Esophagus mucosa (tissue), 1 donor: Measurements from ENCODE around the gene ADI1. TPM values are rescaled to one million over a fixed set of nuclear protein-coding genes. Genes with fewer than 3 reads are reported as not detected.

Experiments used
- ATAC-seq: fragments of 200-7000 bp; cut with Tn5 transposase; one replicate; pipeline ENCODE4 v1.9.1; 2020
- total RNA-seq: library from RNA; stranded (reverse); gene quantifications from one replicate; pipeline ENCODE4 v1.2.4, GENCODE V29; 2023
- donor health status: DM: yes; HTN: yes; CAD: no.

ADI1 gene
- total RNA-seq, 1 donor from 2014 or later, result 40.8 TPM

- ATAC-seq, result peak; percentile 45
Measured at GRCh38 chr2:3480352-3481010, 38.9 kb downstream of the ADI1 start.

- ATAC-seq, result no peak
Measured at GRCh38 chr2:3479430-3480320, 39.7 kb downstream of the ADI1 start.

- ATAC-seq, result no peak
Measured at GRCh38 chr2:3478846-3479385, 40.4 kb downstream of the ADI1 start.

GRCh38 chr2:3476985-3477327 is 42.4 kb downstream of the ADI1 start:
- ATAC-seq, result no peak

GRCh38 chr2:3476321-3476984 is 42.9 kb downstream of the ADI1 start:
- no peak for ATAC-seq

GRCh38 chr2:3475771-3476170 is 43.6 kb downstream of the ADI1 start:
- no peak for ATAC-seq

GRCh38 chr2:3472966-3473365 is 46.4 kb downstream of the ADI1 start:
- ATAC-seq, result no peak

GRCh38 chr2:3472296-3472695 is 47.0 kb downstream of the ADI1 start:
- ATAC-seq, result no peak

GRCh38 chr2:3470856-3471737 is 48.2 kb downstream of the ADI1 start:
- no peak for ATAC-seq

- no peak for ATAC-seq
Measured at GRCh38 chr2:3470166-3470651, 49.1 kb downstream of the ADI1 start.

GRCh38 chr2:3469486-3469885 is 49.8 kb downstream of the ADI1 start:
- ATAC-seq, result no peak

- ATAC-seq, result no peak
Measured at GRCh38 chr2:3468296-3468988, 50.9 kb downstream of the ADI1 start.

GRCh38 chr2:3467654-3468053 is 51.7 kb downstream of the ADI1 start:
- no peak for ATAC-seq

GRCh38 chr2:3466966-3467365 is 52.4 kb downstream of the ADI1 start:
- no peak for ATAC-seq

GRCh38 chr2:3466482-3466863 is 52.9 kb downstream of the ADI1 start:
- ATAC-seq, result no peak

GRCh38 chr2:3465844-3466481 is 53.4 kb downstream of the ADI1 start:
- ATAC-seq, result no peak

- ATAC-seq, result no peak
Measured at GRCh38 chr2:3465328-3465727, 54.0 kb downstream of the ADI1 start.

- no peak for ATAC-seq
Measured at GRCh38 chr2:3464401-3465005, 54.8 kb downstream of the ADI1 start.

- no peak for ATAC-seq
Measured at GRCh38 chr2:3463944-3464343, 55.4 kb downstream of the ADI1 start.

GRCh38 chr2:3463186-3463835 is 56.0 kb downstream of the ADI1 start:
- no peak for ATAC-seq
